H9 (cell line): ENCODE measurements around the gene ZNF3. TPM values are rescaled to one million over a fixed set of nuclear protein-coding genes. Genes with fewer than 3 reads are reported as not detected.

Source experiments
- DNase-seq: peaks from one replicate; pipeline ENCODE4 v3.0.0-alpha.2; 2017
- H2AFZ ChIP-seq: one replicate; pipeline ENCODE4 v1.6.1; 2013; ENCODE audit warnings: mild to moderate bottlenecking, low read length, control low read depth, moderate library complexity
- H2AK5ac ChIP-seq: 2 replicates; pipeline ENCODE4 v1.6.1; 2013; ENCODE audit warnings: low read length, control low read depth, mixed read lengths; ENCODE audit not compliant: insufficient read length
- H2BK120ac ChIP-seq: one replicate; pipeline ENCODE4 v1.6.1; 2013; ENCODE audit warnings: low read depth, mild to moderate bottlenecking, low read length, control low read depth, inconsistent platforms; ENCODE audit not compliant: poor library complexity, severe bottlenecking
- H2BK12ac ChIP-seq: 2 replicates; pipeline ENCODE4 v1.6.1; 2013; ENCODE audit warnings: low read length, control low read depth, mixed read lengths, low read depth; ENCODE audit not compliant: insufficient read length
- H2BK15ac ChIP-seq: 2 replicates; pipeline ENCODE4 v1.6.1; 2013; ENCODE audit warnings: low read depth, low read length, control low read depth
- H2BK20ac ChIP-seq: one replicate; pipeline ENCODE4 v1.6.1; 2013; ENCODE audit warnings: low read depth, mild to moderate bottlenecking, low read length, control low read depth, inconsistent platforms; ENCODE audit not compliant: poor library complexity, severe bottlenecking
- H2BK5ac ChIP-seq: 2 replicates; pipeline ENCODE4 v1.6.1; 2013; ENCODE audit warnings: low read length, control low read depth, mixed read lengths; ENCODE audit not compliant: insufficient read length
- H3K14ac ChIP-seq: 2 replicates; pipeline ENCODE4 v1.6.1; 2013; ENCODE audit warnings: low read length, control low read depth; ENCODE audit not compliant: insufficient read depth
- H3K18ac ChIP-seq: 2 replicates; pipeline ENCODE4 v1.6.1; 2013; ENCODE audit warnings: low read depth, mild to moderate bottlenecking, mixed read lengths, low read length, control low read depth; ENCODE audit not compliant: insufficient read length
- H3K23ac ChIP-seq: 2 replicates; pipeline ENCODE4 v1.6.1; 2013; ENCODE audit warnings: low read length, control low read depth, mixed read lengths, low read depth; ENCODE audit not compliant: insufficient read length
- H3K23me2 ChIP-seq: 2 replicates; pipeline ENCODE4 v1.6.1; 2013; ENCODE audit warnings: low read depth, mild to moderate bottlenecking, mixed read lengths, low read length, control low read depth; ENCODE audit not compliant: insufficient read length, poor library complexity, severe bottlenecking
- H3K27ac ChIP-seq: 2 replicates; pipeline ENCODE4 v1.5.1; 2013; ENCODE audit warnings: low read length, control low read depth, mixed read lengths, low read depth; ENCODE audit not compliant: insufficient read length
- H3K27me3 ChIP-seq: 2 replicates; pipeline ENCODE4 v1.6.1; 2013; ENCODE audit warnings: low read length, control low read depth, inconsistent platforms; ENCODE audit not compliant: insufficient read depth
- H3K4ac ChIP-seq: 2 replicates; pipeline ENCODE4 v1.6.1; 2013; ENCODE audit warnings: low read depth, mild to moderate bottlenecking, control low read depth, inconsistent platforms, low read length, moderate library complexity
- H3K4me1 ChIP-seq: 2 replicates; pipeline ENCODE4 v1.6.1; 2013; ENCODE audit warnings: low read length, control low read depth, inconsistent platforms; ENCODE audit not compliant: insufficient read depth
- H3K4me2 ChIP-seq: 2 replicates; pipeline ENCODE4 v1.6.1; 2013; ENCODE audit warnings: low read length, control low read depth, mixed read lengths; ENCODE audit not compliant: insufficient read length, insufficient read depth
- H3K56ac ChIP-seq: 2 replicates; pipeline ENCODE4 v1.6.1; 2013; ENCODE audit warnings: low read depth, mild to moderate bottlenecking, mixed read lengths, low read length, control low read depth; ENCODE audit not compliant: insufficient read length
- H3K79me1 ChIP-seq: 2 replicates; pipeline ENCODE4 v1.6.1; 2013; ENCODE audit warnings: low read depth, mild to moderate bottlenecking, moderate library complexity, low read length, control low read depth, inconsistent platforms; ENCODE audit not compliant: insufficient read depth, poor library complexity, severe bottlenecking
- H3K79me2 ChIP-seq: 2 replicates; pipeline ENCODE4 v1.6.1; 2013; ENCODE audit warnings: low read length, control low read depth, inconsistent platforms; ENCODE audit not compliant: insufficient read depth
- H3K9ac ChIP-seq: 2 replicates; pipeline ENCODE4 v1.6.1; 2013; ENCODE audit warnings: low read length, control low read depth, mixed read lengths; ENCODE audit not compliant: insufficient read length; ENCODE audit errors: extremely low read depth
- H3K9me3 ChIP-seq: one replicate; pipeline ENCODE4 v1.6.1; 2013; ENCODE audit warnings: low read depth, low read length, inconsistent platforms; ENCODE audit not compliant: control insufficient read depth
- H3T11ph ChIP-seq: one replicate; pipeline ENCODE4 v1.6.1; 2013; ENCODE audit warnings: mild to moderate bottlenecking, low read length, control low read depth, inconsistent platforms
- H4K20me1 ChIP-seq: one replicate; pipeline ENCODE4 v1.6.1; 2013; ENCODE audit not compliant: control insufficient read depth, insufficient read length, insufficient read depth
- H4K5ac ChIP-seq: 2 replicates; pipeline ENCODE4 v1.6.1; 2013; ENCODE audit warnings: low read depth, mild to moderate bottlenecking, mixed read lengths, low read length, control low read depth; ENCODE audit not compliant: insufficient read length
- H4K8ac ChIP-seq: replicated peaks from 2 replicates; pipeline ENCODE4 v1.6.1; 2013; ENCODE audit warnings: low read length, control low read depth, mixed read lengths, low read depth; ENCODE audit not compliant: insufficient read length
- H4K91ac ChIP-seq: 2 replicates; pipeline ENCODE4 v1.6.1; 2013; ENCODE audit warnings: low read depth, mild to moderate bottlenecking, moderate library complexity, mixed read lengths, low read length, control low read depth; ENCODE audit not compliant: insufficient read length
- H3K27ac Mint-ChIP-seq, 3 experiments: 2 replicates in 2 of 3; 3 replicates in 1 of 3; pipeline ENCODE4 v1.8.0; 2020 to 2021; ENCODE audit warnings: mixed read lengths in 3 of 3, mild to moderate bottlenecking in 1 of 3, moderate library complexity in 1 of 3
- H3K27me3 Mint-ChIP-seq: 2 replicates; pipeline ENCODE4 v1.8.0; 2021; ENCODE audit warnings: low read depth, mild to moderate bottlenecking, moderate library complexity, mixed read lengths
- H3K36me3 Mint-ChIP-seq, 3 experiments: 2 replicates in 2 of 3; 3 replicates in 1 of 3; pipeline ENCODE4 v1.8.0; 2020 to 2021; ENCODE audit warnings: low read depth in 3 of 3, mixed read lengths in 3 of 3; ENCODE audit not compliant: insufficient read depth in 1 of 3
- H3K4me1 Mint-ChIP-seq, 2 experiments: 2 replicates each; pipeline ENCODE4 v1.8.0; 2020; ENCODE audit warnings: mixed read lengths in 2 of 2
- H3K4me3 Mint-ChIP-seq, 2 experiments: 2 replicates in 1 of 2; 3 replicates in 1 of 2; pipeline ENCODE4 v1.8.0; 2020 to 2021; ENCODE audit warnings: mild to moderate bottlenecking in 2 of 2, mixed read lengths in 2 of 2, moderate library complexity in 1 of 2
- H3K9me3 Mint-ChIP-seq, 2 experiments: 2 replicates in 1 of 2; 3 replicates in 1 of 2; pipeline ENCODE4 v1.8.0; 2020; ENCODE audit warnings: mild to moderate bottlenecking in 2 of 2, mixed read lengths in 2 of 2, moderate library complexity in 1 of 2
- CTCF ChIP-seq: fragments of 200-600 bp; sonication (generic); conservative IDR thresholded peaks from 3 replicates; pipeline ENCODE4 v1.8.0; 2021; ENCODE audit warnings: antibody characterized with exemption, mild to moderate bottlenecking
- WGBS: extraction: QIAGEN DNeasy Blood & Tissue Kit; methylation state at CpG from one replicate; pipeline ENCODE4 v1.1.7; 2013; ENCODE audit warnings: missing lambda C conversion rate, low lambda C conversion rate, mixed read lengths; ENCODE audit not compliant: insufficient read length; ENCODE audit errors: extremely low coverage; 5-methylcytosine and 5-hydroxymethylcytosine counted together
- total RNA-seq: library from RNA; stranded (reverse); gene quantifications from 2 replicates; pipeline ENCODE4 v1.2.1, GENCODE V29; 2021

The ZNF3 gene
- total RNA-seq, 1 experiment from 2014 or later: 60.4 TPM

GRCh38 chr7:100101016-100101862 lies 19.7 kb upstream of the ZNF3 start, which contains the start of the genes AP4M1 and MCM7:
Gene AP4M1 (plus strand): TSS chr7:100101643. CDS start chr7:100101715, 72 bp downstream.
Gene MCM7 (minus strand): TSS chr7:100101397. CDS start chr7:100101294, 103 bp downstream.
- Histone ChIP-seq H3K9ac (peak within 1 kb of the TSS; percentile 100), H3T11ph (peak within 1 kb of the TSS; percentile 78), H2BK15ac (no peak within 1 kb of the TSS), H3K23me2 (no peaks in the 10 kb centered on the region), H2AFZ (no peak within 1 kb of the TSS), H4K8ac (peak within 1 kb of the TSS; percentile 99), H3K4me2 (peak within 1 kb of the TSS; percentile 75), H3K4ac (peak within 1 kb of the TSS; percentile 100), H3K14ac (peak within 1 kb of the TSS; percentile 100), H4K20me1 (no peaks in the 10 kb centered on the region), H3K79me1 (peaks cover 3% of the 10 kb centered on the region), H2BK20ac (no peak within 1 kb of the TSS), H3K79me2 (peaks cover 5% of the 10 kb centered on the region; the same call in 1 of the 2 replicates), H2AK5ac (peak within 1 kb of the TSS; percentile 93), H3K4me1 (no peaks in the 10 kb centered on the region), H2BK5ac (peak within 1 kb of the TSS; percentile 99), H4K5ac (peak within 1 kb of the TSS; percentile 100), H2BK12ac (peak within 1 kb of the TSS; percentile 92), H2BK120ac (peak within 1 kb of the TSS; percentile 94), H3K27me3 (no peaks in the 10 kb centered on the region), H3K18ac (peak within 1 kb of the TSS; percentile 100), H3K23ac (no peak within 1 kb of the TSS), H4K91ac (peak within 1 kb of the TSS; percentile 99), H3K9me3 (no peaks in the 10 kb centered on the region), H3K27ac (peak within 1 kb of the TSS; percentile 86), H3K56ac (peak within 1 kb of the TSS; percentile 97)
- peak within 1 kb of the TSS; percentile 93 to 95 for H3K4me3 Mint-ChIP-seq
- peak; percentile 99 for DNase-seq
- peaks cover 20 to 34% of the 10 kb centered on the region in 2 experiments for H3K4me1 Mint-ChIP-seq
- H3K36me3 Mint-ChIP-seq: peaks cover 53 to 75% (median 67%) of the 10 kb centered on the region in 3 experiments
- no peak for TF ChIP-seq CTCF
- H3K27me3 Mint-ChIP-seq: no peaks in the 10 kb centered on the region; the same call in 1 of the 2 replicates
- H3K9me3 Mint-ChIP-seq: peaks cover 0 to 3% of the 10 kb centered on the region in 2 experiments; a peak in 1 of 5 replicates
- peak within 1 kb of the TSS; percentile 99 to 100 (median 99) for H3K27ac Mint-ChIP-seq
- WGBS: no CpG with 5 or more reads among the region's 80 CpGs
